Neutrophil (primary cell): ENCODE data around the gene DHFR2.
A peak's percentile ranks its signal among the peaks of the same experiment; 100 is the strongest.

ENCODE experiments used
- H3K27ac ChIP-seq: fragments of 200-600 bp; sonication (generic); 2 replicates; pipeline ENCODE4 v1.5.1; 2016; ENCODE audit warnings: mild to moderate bottlenecking, moderate library complexity
- H3K27me3 ChIP-seq: fragments of 200-600 bp; sonication (generic); 2 replicates; pipeline ENCODE4 v1.6.0; 2016; ENCODE audit warnings: mild to moderate bottlenecking
- H3K36me3 ChIP-seq: fragments of 200-600 bp; sonication (generic); 2 replicates; pipeline ENCODE4 v1.5.1; 2017
- H3K4me1 ChIP-seq, 2 experiments: fragments of 200-600 bp in 1 of 2; sonication (generic) in 1 of 2; 1 replicate in 1 of 2; 2 replicates in 1 of 2; pipeline versions ENCODE4 v1.5.1 to v1.6.1; 2013 to 2016; ENCODE audit warnings: low read depth in 1 of 2, low read length in 1 of 2, mild to moderate bottlenecking in 1 of 2, moderate library complexity in 1 of 2; ENCODE audit not compliant: control insufficient read depth in 1 of 2, insufficient read depth in 1 of 2
- H3K4me3 ChIP-seq, 2 experiments: fragments of 200-600 bp in 1 of 2; sonication (generic) in 1 of 2; 1 replicate in 1 of 2; 2 replicates in 1 of 2; pipeline ENCODE4 v1.5.1; 2013 to 2016; ENCODE audit warnings: low read depth in 1 of 2, low read length in 1 of 2, mild to moderate bottlenecking in 1 of 2, moderate library complexity in 1 of 2
- H3K9me3 ChIP-seq: fragments of 200-600 bp; sonication (generic); 2 replicates; pipeline ENCODE4 v1.5.1; 2016
- TF ChIP-seq, protein P1 (sequence below): fragments of 200-600 bp; sonication (generic); IDR thresholded peaks from 2 replicates; pipeline ENCODE4 v1.5.1; 2016; ENCODE audit warnings: antibody characterized with exemption

Gene DHFR2

DNA sequence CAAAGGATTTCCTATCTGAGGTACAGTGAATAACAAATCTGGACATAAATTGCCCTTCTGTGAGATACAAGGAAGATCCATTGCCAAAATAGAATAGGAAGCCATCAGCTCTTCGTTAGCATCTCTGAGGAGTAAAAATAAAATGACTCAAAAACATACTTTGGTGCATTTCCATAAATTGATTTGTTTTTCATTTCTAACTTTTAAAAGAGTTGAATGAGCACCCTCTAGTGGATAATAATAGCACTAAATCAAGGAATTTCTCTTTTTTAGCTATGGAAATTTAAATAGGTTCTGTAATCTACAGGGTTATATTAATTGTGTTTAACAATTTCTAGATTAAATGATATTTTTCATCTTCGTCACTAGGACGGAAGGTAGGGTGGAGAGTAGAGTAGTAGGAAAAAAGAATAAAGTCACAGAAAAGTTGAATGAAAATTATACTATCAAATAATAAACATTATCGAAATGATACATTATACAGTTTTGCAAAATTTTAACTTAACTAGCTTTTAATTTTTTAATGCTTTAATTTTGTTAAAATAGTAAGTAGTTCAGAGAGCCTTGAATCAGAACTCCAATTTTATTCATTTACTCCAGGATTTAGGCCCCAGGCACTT lies 6.6 kb upstream of the DHFR2 start:
- no peaks in the 10 kb centered on the region for H3K9me3 ChIP-seq
- no peak overlapping the region for H3K4me3 ChIP-seq
- no peak overlapping the region for H3K27ac ChIP-seq
- TF ChIP-seq, protein P1, sequence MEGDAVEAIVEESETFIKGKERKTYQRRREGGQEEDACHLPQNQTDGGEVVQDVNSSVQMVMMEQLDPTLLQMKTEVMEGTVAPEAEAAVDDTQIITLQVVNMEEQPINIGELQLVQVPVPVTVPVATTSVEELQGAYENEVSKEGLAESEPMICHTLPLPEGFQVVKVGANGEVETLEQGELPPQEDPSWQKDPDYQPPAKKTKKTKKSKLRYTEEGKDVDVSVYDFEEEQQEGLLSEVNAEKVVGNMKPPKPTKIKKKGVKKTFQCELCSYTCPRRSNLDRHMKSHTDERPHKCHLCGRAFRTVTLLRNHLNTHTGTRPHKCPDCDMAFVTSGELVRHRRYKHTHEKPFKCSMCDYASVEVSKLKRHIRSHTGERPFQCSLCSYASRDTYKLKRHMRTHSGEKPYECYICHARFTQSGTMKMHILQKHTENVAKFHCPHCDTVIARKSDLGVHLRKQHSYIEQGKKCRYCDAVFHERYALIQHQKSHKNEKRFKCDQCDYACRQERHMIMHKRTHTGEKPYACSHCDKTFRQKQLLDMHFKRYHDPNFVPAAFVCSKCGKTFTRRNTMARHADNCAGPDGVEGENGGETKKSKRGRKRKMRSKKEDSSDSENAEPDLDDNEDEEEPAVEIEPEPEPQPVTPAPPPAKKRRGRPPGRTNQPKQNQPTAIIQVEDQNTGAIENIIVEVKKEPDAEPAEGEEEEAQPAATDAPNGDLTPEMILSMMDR, result peak; percentile 41
- no peaks in the 10 kb centered on the region for H3K27me3 ChIP-seq
- peaks cover 8 to 9% of the 10 kb centered on the region in 2 experiments for H3K4me1 ChIP-seq
- peaks cover 23% of the 10 kb centered on the region for H3K36me3 ChIP-seq

DNA sequence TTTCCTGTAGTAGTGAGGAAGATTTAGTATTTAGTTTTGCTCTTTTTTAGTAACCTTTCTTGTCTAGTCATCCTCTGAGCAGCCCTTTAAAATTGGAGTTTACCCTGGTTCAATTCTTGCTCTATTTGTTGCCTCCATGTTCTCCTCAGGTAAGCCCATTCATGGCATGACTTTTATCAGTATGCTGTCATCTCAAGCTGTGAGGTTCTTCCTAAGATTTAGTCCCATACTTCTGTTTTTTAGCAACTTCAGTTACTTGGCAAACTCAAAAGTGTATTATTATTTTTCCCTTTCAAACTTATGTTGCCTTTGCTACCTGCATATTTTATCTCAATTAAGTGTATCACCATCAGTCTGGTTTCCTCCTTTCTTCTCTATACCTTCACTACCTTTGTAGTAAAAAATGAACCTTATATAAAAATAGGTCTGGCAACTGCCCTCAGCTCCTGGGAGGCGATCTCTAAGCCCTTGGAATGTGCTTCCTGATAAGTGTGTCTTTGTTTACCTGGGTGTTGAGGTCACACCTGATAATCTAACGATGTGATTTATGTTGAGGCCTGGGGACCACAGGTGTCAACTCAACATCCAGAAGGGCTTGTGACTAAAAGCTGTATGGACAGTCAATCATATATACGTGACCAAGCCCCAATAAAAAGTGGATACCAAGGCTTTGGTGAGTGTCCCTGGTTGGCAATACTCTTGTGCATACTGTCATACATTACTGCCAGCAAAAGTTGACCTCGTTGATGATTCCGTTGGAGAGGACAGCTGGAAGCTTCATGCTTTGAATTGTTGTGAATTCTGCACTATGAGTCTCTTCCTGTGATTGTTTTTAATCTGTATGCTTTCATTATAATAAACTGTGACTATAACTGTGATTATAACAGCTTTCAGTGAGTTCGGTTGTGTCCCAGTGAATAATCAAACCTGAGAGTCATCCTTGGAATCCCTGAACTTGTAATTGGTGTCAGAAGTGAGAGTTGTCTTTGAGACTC lies 4.1 kb upstream of the DHFR2 start:
- H3K27me3 ChIP-seq, result no peaks in the 10 kb centered on the region
- TF ChIP-seq, protein P1, result no peak
- no peak overlapping the region for H3K27ac ChIP-seq
- peaks cover 26 to 27% of the 10 kb centered on the region in 2 experiments for H3K4me1 ChIP-seq
- no peak overlapping the region for H3K4me3 ChIP-seq
- peaks cover 17% of the 10 kb centered on the region for H3K36me3 ChIP-seq
- H3K9me3 ChIP-seq, result no peaks in the 10 kb centered on the region

DNA sequence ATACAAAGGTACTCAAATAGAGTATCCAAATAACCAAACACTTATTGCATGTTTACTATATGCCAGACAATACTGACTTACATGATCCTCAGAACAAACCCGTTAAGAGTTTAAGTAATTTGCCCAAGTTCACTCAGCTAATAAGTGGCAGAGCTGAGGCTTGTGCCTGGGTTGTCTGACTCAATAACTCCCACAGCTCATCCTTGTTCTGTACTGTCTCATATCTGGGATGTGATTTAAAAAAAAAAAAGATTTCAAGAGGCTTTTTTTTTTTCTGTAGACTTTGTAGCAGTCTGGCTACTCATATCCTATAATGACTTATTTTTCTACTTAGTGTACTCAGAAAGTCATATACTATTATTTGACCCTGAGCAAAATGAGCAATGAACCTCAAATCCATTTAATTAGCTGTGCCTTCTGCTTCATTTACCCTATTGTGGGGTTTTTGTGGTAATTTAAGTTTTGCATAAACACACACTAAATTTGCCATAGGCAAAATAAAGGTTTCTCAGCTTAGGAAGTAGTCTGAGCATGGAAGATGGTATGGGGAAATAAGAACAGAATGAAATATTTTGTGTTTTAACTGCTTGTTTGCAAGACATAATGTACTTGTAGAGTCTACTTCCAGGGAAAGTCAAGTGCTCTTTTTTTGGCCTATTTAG lies 3.2 kb upstream of the DHFR2 start:
- H3K9me3 ChIP-seq, result no peaks in the 10 kb centered on the region
- H3K27ac ChIP-seq, result no peak overlapping the region
- peaks cover 27% of the 10 kb centered on the region in 2 experiments for H3K4me1 ChIP-seq
- no peak overlapping the region for H3K4me3 ChIP-seq
- no peaks in the 10 kb centered on the region for H3K27me3 ChIP-seq
- H3K36me3 ChIP-seq, result peaks cover 12% of the 10 kb centered on the region
- TF ChIP-seq, protein P1, result no peak

DNA sequence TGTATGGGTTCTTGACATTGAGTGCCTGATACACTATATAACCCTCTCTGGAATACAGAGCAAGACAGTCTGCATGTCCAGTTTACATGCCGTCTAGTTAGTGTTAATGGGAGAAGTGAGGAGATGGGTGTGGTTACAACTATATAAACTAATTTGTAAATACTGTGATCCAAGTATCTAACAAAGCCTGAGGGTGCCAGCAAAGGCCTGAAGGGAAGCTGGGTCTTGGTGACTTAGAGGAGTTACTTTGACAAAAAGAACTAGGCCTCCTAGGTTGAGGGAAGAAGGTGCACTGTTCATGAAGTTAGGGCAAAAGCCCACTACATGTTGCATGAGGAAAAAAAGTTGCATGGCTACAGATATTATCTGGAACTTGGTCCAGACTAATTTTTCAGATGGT lies 2.4 kb upstream of the DHFR2 start:
- Histone ChIP-seq H3K4me1 (peaks cover 27% of the 10 kb centered on the region in 2 experiments), H3K36me3 (peaks cover 12% of the 10 kb centered on the region), H3K27ac (no peak overlapping the region), H3K9me3 (no peaks in the 10 kb centered on the region), H3K27me3 (no peaks in the 10 kb centered on the region), H3K4me3 (no peak overlapping the region)
- TF ChIP-seq, protein P1, result no peak

DNA sequence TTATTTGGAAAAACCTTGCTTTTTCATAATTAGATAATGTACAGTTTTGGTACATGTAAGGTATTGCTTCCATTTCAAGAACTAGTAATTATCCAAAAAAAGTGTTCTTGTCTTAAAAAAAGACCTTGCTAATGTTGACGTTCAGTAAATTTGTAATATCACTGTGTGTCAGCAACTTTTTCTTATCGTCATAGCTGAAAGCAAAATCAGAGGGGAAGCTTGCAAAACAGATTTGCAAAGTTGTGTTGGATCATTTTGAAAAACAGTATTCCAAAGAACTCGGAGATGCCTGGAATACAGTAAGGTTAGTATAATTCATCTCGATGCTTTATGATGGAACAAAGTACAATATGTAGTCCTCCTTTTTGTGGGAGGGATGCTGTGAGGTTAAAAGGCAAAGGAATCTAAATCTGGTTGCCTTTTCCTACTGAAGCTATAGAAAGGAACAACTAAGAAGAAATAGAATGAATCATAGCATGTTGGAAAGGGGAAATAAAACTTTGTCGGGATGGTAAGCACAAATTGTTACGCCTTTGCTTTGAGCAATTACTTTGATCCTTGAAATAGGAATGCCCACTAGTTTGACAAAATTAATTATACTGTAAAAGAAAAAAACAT lies 1.6 kb upstream of the DHFR2 start:
- Histone ChIP-seq H3K4me1 (peaks cover 27% of the 10 kb centered on the region in 2 experiments), H3K27me3 (no peaks in the 10 kb centered on the region), H3K4me3 (peak overlapping the region in 1 of 2 experiments; percentile 74), H3K9me3 (no peaks in the 10 kb centered on the region), H3K27ac (peak overlapping the region; percentile 96), H3K36me3 (peaks cover 12% of the 10 kb centered on the region)
- TF ChIP-seq, protein P1, result no peak
